ENCODE data around the gene NKTR. TPM values are rescaled to one million over a fixed set of nuclear protein-coding genes. Genes with fewer than 3 reads are reported as not detected.
A peak's percentile ranks its signal among the peaks of the same experiment; 100 is the strongest.

Gene NKTR
- total RNA-seq, 3 donors from 2014 or later = 61.4 to 75.6 (median 70.5) TPM

GRCh38 chr3:42662037-42662812 is 61.7 kb downstream of the NKTR start:
- ATAC-seq = no peak
- Histone ChIP-seq H3K9me3 (no peaks in the 10 kb centered on the region), H3K36me3 (ENCODE audit: low read depth) (no peaks in the 10 kb centered on the region), H3K4me1 (ENCODE audit: low read depth) (no peaks in the 10 kb centered on the region), H3K4me3 (no peak overlapping the region)
- DNase-seq = no peak
- intact Hi-C loops (cut with DNase I, micrococcal nuclease) = no loop called here
- no peak for TF ChIP-seq CTCF (IDR thresholded peaks at IDR 0.05)

- TF ChIP-seq CTCF (IDR thresholded peaks at IDR 0.05) = no peak
- Histone ChIP-seq H3K4me1 (ENCODE audit: low read depth) (no peaks in the 10 kb centered on the region), H3K4me3 (no peak overlapping the region), H3K36me3 (ENCODE audit: low read depth) (no peaks in the 10 kb centered on the region), H3K9me3 (no peaks in the 10 kb centered on the region)
- ATAC-seq (no peak), DNase-seq (no peak)
- intact Hi-C loops (cut with DNase I, micrococcal nuclease) = no loop called here
These were observed 62.5 kb downstream of the NKTR start for GRCh38 chr3:42662813-42663535.

- H3K4me1 ChIP-seq (ENCODE audit: low read depth) = no peaks in the 10 kb centered on the region
- H3K36me3 ChIP-seq (ENCODE audit: low read depth) = no peaks in the 10 kb centered on the region
- DNase-seq (no peak), ATAC-seq (peak; percentile 48)
- no peaks in the 10 kb centered on the region for H3K9me3 ChIP-seq
- TF ChIP-seq CTCF (IDR thresholded peaks at IDR 0.05) = no peak
- no peak overlapping the region for H3K4me3 ChIP-seq
- intact Hi-C loops (cut with DNase I, micrococcal nuclease) = no loop called here
These were observed 63.3 kb downstream of the NKTR start for GRCh38 chr3:42663581-42664437.

GRCh38 chr3:42664438-42664803 is 63.9 kb downstream of the NKTR start:
- Histone ChIP-seq H3K4me3 (no peak overlapping the region), H3K4me1 (ENCODE audit: low read depth) (no peaks in the 10 kb centered on the region), H3K36me3 (ENCODE audit: low read depth) (no peaks in the 10 kb centered on the region), H3K9me3 (no peaks in the 10 kb centered on the region)
- ATAC-seq (no peak), DNase-seq (no peak)
- TF ChIP-seq CTCF (IDR thresholded peaks at IDR 0.05) = no peak
- intact Hi-C loops (cut with DNase I, micrococcal nuclease) = no loop called here

GRCh38 chr3:42665050-42665878 is 64.8 kb downstream of the NKTR start:
- Histone ChIP-seq H3K4me1 (ENCODE audit: low read depth) (no peaks in the 10 kb centered on the region), H3K36me3 (ENCODE audit: low read depth) (no peaks in the 10 kb centered on the region), H3K4me3 (no peak overlapping the region), H3K9me3 (no peaks in the 10 kb centered on the region)
- no peak for DNase-seq
- intact Hi-C loops (cut with DNase I, micrococcal nuclease) = no loop called here
- no peak for ATAC-seq
- no peak for TF ChIP-seq CTCF (IDR thresholded peaks at IDR 0.05)
